Type B pancreatic cell (in vitro differentiated cells): ENCODE data around the gene CLDN22. TPM values are rescaled to one million over a fixed set of nuclear protein-coding genes. Genes with fewer than 3 reads are reported as not detected.

ENCODE experiments used
- DNase-seq: peaks from one replicate; pipeline ENCODE4 v3.0.0; 2021; ENCODE audit warnings: mixed read lengths; ENCODE audit not compliant: unreplicated experiment; ENCODE audit errors: extremely low spot score
- H3K27ac Mint-ChIP-seq: 2 replicates; pipeline ENCODE4 v1.8.0; 2021; ENCODE audit warnings: mild to moderate bottlenecking, mixed read lengths
- H3K27me3 Mint-ChIP-seq: 2 replicates; pipeline ENCODE4 v1.8.0; 2021; ENCODE audit warnings: mixed read lengths
- H3K36me3 Mint-ChIP-seq: 2 replicates; pipeline ENCODE4 v1.8.0; 2021; ENCODE audit warnings: mixed read lengths
- H3K4me1 Mint-ChIP-seq: one replicate; pipeline ENCODE4 v1.8.0; 2021; ENCODE audit warnings: mixed read lengths; ENCODE audit not compliant: unreplicated experiment
- H3K4me3 Mint-ChIP-seq: 2 replicates; pipeline ENCODE4 v1.8.0; 2021; ENCODE audit warnings: mild to moderate bottlenecking, mixed read lengths
- H3K9me3 Mint-ChIP-seq: 2 replicates; pipeline ENCODE4 v1.8.0; 2021; ENCODE audit warnings: mixed read lengths
- total RNA-seq: library from RNA; stranded (reverse); gene quantifications from 2 replicates; pipeline ENCODE4 v1.2.1, GENCODE V29; 2021; ENCODE audit warnings: low replicate concordance
- TF ChIP-seq, protein P1 (sequence below): fragments of 200-600 bp; sonication (generic); conservative IDR thresholded peaks from 2 replicates; pipeline ENCODE4 v1.5.0; 2021; ENCODE audit warnings: antibody characterized with exemption, mild to moderate bottlenecking

The CLDN22 gene
- total RNA-seq, 1 donor from 2014 or later: not detected

DNA sequence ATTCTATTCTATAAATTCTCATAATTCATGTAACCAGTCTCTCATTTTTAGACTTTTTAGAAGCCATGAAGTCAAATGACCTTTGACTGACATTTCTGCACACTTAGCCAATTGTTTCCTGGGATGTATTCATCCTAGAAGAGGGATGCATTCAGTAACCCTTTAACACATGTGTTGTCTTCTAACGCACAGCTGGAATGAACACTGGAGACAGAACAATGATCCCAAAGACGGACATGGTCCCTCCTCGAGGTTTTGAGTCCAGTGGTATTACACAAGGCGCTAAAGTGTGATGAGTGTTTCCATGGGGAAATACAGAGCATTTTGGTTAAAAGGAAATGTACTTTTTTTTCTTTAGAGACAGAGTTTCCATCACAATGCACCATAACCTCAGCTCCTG lies 42.0 kb upstream of the CLDN22 start:
- no peak for DNase-seq
- TF ChIP-seq, protein P1, sequence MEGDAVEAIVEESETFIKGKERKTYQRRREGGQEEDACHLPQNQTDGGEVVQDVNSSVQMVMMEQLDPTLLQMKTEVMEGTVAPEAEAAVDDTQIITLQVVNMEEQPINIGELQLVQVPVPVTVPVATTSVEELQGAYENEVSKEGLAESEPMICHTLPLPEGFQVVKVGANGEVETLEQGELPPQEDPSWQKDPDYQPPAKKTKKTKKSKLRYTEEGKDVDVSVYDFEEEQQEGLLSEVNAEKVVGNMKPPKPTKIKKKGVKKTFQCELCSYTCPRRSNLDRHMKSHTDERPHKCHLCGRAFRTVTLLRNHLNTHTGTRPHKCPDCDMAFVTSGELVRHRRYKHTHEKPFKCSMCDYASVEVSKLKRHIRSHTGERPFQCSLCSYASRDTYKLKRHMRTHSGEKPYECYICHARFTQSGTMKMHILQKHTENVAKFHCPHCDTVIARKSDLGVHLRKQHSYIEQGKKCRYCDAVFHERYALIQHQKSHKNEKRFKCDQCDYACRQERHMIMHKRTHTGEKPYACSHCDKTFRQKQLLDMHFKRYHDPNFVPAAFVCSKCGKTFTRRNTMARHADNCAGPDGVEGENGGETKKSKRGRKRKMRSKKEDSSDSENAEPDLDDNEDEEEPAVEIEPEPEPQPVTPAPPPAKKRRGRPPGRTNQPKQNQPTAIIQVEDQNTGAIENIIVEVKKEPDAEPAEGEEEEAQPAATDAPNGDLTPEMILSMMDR: no peak
- peaks cover 4% of the 10 kb centered on the region for H3K27me3 Mint-ChIP-seq
- no peak overlapping the region for H3K27ac Mint-ChIP-seq
- H3K4me3 Mint-ChIP-seq: no peak overlapping the region
- H3K4me1 Mint-ChIP-seq: peaks cover 12% of the 10 kb centered on the region
- peaks cover 5% of the 10 kb centered on the region for H3K9me3 Mint-ChIP-seq
- no peaks in the 10 kb centered on the region for H3K36me3 Mint-ChIP-seq

DNA sequence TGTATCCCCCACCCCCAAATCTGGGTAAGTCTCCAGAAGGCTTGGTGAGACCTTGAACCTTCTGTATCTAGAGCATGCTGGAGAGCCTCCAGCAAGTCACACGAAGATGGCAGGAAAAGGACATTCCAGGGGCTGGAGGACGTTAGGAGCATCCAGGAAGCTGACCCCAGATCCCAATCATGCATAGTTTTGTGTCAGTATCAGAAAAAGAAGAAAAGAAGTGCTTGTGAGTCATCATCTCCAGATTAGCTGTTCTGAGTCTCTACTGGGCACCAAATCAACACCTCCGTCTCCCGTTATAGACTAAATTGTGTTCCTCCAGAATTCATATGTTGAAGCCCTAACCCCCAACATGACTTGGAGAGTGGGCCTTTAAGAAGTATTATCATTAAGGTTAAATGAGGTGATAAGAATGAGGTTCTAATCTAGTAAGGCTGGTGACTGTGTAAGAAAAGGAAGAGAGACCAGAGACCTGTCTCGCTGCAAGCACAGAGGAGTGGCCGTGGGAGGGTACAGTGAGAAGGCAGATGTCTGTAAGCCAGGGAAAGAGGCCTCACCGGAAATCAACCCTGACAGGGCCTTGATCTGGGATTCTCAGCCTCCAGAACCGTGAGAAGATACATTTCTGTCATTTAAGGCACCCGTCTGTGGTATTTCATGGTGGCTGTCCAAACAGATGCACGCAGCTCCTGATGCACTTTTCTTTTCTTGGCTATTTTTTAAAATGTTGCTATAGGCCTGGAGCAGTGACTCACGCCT lies 40.3 kb upstream of the CLDN22 start:
- Mint-ChIP-seq H3K27ac (no peak overlapping the region), H3K4me1 (peaks cover 22% of the 10 kb centered on the region), H3K27me3 (peaks cover 4% of the 10 kb centered on the region), H3K36me3 (no peaks in the 10 kb centered on the region), H3K4me3 (no peak overlapping the region), H3K9me3 (peaks cover 5% of the 10 kb centered on the region)
- no peak for DNase-seq
- TF ChIP-seq, protein P1: no peak

DNA sequence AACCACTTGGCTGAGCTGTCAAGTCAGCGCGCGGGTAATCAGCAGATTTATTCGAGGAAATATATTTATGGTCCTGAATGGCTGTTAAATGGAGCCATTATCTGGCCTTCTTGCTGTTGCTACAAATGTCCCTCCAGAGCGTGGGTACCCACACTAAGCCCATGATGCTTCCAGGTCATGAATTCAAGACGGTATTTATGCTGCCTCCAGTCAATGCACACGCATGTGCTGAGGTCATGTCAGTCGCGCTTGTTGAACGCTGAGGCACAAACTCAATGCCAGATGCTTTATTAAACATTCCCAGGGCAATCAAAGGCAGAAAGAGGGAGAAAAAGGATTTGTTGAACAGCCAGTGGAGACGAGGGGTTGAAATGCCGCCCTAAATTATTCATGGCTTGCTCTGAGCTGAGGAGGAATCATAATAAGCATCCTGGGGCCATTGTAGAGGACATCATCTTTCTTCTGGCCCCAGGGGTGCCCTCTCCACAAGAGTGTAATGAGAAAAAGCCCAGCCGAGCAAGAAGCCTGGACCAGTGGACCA lies 38.2 kb upstream of the CLDN22 start:
- H3K27ac Mint-ChIP-seq: no peak overlapping the region

DNA sequence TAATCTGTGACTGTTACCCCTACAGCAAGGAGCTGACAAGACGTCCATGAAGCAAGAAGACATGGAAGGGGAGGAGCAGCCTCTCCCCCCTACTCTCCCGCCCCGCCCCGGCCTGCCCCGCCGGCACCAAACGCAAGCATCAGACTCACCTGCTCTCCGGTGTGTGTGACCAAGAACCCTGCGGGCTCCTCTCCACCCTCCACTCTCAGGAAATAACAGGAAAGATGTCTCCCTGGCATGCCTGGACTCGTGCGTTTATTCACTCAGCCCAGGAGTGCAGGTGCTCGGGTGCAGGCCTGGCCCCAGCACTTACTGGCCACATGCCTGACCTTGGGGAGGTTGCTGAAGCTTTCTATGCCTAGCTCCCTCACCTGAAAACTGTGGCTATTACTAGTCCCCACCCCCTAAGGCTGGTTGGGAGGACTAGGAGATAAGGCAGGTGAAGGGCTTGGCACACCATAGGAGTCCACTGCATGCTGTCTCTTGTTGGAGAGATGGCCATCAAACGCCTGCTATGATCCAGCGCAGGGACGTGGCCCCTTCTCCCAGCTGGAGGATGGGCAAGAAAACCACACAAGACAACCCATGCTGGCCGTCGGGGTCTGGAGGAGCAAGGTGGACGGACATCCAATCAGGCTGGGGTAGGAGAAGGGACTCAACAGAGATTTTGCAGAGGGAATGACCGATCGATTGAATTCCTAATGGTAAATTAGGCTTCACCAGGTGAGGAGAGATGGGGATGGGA lies 37.0 kb upstream of the CLDN22 start:
- no peak for DNase-seq
- H3K4me1 Mint-ChIP-seq: peaks cover 21% of the 10 kb centered on the region
- H3K27ac Mint-ChIP-seq: no peak overlapping the region
- no peak overlapping the region for H3K4me3 Mint-ChIP-seq
- TF ChIP-seq, protein P1: no peak
- peaks cover 5% of the 10 kb centered on the region for H3K9me3 Mint-ChIP-seq
- H3K27me3 Mint-ChIP-seq: peaks cover 7% of the 10 kb centered on the region
- H3K36me3 Mint-ChIP-seq: no peaks in the 10 kb centered on the region

More for the DNA sequence above, 38.2 kb upstream of the CLDN22 start:
- Mint-ChIP-seq H3K4me3 (no peak overlapping the region), H3K36me3 (no peaks in the 10 kb centered on the region), H3K4me1 (peaks cover 17% of the 10 kb centered on the region), H3K27me3 (peaks cover 4% of the 10 kb centered on the region), H3K9me3 (peaks cover 5% of the 10 kb centered on the region)
- no peak for DNase-seq
- TF ChIP-seq, protein P1: no peak

DNA sequence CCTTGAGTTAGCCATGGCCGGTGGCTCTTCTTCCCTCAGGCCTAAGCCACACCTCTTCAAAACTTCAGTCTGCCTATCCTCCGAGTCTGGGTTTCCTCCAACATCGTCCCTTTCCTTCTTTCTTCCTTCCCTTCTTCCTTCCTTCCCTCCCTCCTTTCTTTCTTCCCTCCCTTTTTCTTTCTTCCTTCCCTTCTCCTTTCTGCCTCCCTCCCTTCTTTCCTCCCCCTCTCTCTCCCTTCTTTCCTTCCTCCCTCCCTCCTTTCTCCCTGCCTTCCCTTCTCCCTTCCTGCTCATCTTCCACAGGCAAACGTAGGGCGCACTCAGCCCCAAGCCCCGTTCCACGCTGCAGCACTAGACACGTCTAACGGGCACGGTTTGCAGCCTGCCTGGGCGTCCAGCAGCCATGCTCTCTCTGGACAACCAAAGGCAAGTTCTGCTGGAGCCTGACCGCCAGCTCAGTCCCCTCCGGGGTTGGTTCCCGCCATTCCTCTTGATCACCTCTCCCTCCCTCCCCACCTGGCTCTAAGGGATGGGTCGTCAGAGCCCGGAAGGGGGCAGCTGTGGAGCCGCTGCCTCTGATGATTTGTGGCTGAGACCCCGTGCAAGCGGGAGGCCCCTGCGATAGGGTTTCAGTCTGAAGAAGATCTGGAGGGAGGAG lies 36.2 kb upstream of the CLDN22 start:
- Mint-ChIP-seq H3K36me3 (no peaks in the 10 kb centered on the region), H3K4me3 (no peak overlapping the region), H3K9me3 (peaks cover 5% of the 10 kb centered on the region), H3K27ac (no peak overlapping the region), H3K4me1 (peaks cover 21% of the 10 kb centered on the region), H3K27me3 (peaks cover 7% of the 10 kb centered on the region)
- TF ChIP-seq, protein P1: no peak
- no peak for DNase-seq
